ENCODE results near the gene SEMA5A.

The SEMA5A gene

DNA sequence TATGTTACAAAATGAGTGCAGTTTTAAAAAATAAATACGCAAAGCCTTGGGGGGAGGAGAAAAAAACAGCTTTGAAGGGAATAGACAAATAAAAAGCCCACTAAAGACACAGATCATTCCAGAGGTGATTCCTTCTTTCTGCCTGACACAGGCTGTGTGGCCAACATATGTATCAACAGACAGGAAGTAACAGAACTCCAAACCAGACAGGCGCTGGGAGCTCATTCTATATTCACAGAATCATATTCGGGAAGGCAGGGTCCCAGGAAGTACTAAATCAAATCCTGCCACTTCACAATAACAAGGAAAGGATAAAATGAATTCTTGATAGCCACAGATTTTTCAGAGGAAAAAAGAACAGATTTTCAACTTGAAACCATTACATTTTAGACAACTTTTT lies 62.1 kb downstream of the SEMA5A start:
- peak; percentile 42 for DNase-seq (ENCODE audit: low read depth)
- TF ChIP-seq, protein P1, sequence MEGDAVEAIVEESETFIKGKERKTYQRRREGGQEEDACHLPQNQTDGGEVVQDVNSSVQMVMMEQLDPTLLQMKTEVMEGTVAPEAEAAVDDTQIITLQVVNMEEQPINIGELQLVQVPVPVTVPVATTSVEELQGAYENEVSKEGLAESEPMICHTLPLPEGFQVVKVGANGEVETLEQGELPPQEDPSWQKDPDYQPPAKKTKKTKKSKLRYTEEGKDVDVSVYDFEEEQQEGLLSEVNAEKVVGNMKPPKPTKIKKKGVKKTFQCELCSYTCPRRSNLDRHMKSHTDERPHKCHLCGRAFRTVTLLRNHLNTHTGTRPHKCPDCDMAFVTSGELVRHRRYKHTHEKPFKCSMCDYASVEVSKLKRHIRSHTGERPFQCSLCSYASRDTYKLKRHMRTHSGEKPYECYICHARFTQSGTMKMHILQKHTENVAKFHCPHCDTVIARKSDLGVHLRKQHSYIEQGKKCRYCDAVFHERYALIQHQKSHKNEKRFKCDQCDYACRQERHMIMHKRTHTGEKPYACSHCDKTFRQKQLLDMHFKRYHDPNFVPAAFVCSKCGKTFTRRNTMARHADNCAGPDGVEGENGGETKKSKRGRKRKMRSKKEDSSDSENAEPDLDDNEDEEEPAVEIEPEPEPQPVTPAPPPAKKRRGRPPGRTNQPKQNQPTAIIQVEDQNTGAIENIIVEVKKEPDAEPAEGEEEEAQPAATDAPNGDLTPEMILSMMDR (conservative IDR thresholded peaks at IDR 0.05; ENCODE audit: low read depth, low read length): no peak
- H3K4me3 ChIP-seq (ENCODE audit: low read depth, low read length): no peak overlapping the region

DNA sequence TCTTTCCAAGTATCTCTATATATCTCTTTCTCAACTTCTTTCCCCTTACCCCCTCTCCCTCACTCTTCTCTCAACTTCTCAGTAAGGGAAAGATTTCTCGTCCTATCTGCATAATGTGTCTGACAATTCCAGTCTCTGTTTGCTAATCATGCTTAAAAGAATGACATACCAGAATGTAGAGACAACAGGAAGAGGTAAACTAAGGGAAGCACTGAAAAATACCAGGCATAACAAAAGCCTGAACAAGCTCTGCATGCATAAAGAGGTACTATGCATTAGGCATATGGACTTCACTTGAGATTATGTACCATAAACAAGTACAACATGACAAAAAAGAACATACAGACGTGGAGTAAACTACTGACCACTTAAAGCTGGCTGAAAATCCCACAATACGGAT lies 62.6 kb downstream of the SEMA5A start:
- no peak overlapping the region for H3K4me3 ChIP-seq (ENCODE audit: low read depth, low read length)
- DNase-seq (ENCODE audit: low read depth): peak; percentile 58
- TF ChIP-seq, protein P1 (conservative IDR thresholded peaks at IDR 0.05; ENCODE audit: low read depth, low read length): no peak

- no peak for DNase-seq (ENCODE audit: low read depth)
- no peak overlapping the region for H3K4me3 ChIP-seq (ENCODE audit: low read depth, low read length)
- TF ChIP-seq, protein P1 (conservative IDR thresholded peaks at IDR 0.05; ENCODE audit: low read depth, low read length): no peak
Observed at GRCh38 chr5:9482381-9482780, 63.5 kb downstream of the SEMA5A start.

GRCh38 chr5:9480499-9480898 lies 65.4 kb downstream of the SEMA5A start:
- TF ChIP-seq, protein P1 (conservative IDR thresholded peaks at IDR 0.05; ENCODE audit: low read depth, low read length): no peak
- no peak overlapping the region for H3K4me3 ChIP-seq (ENCODE audit: low read depth, low read length)
- DNase-seq (ENCODE audit: low read depth): no peak

- TF ChIP-seq, protein P1 (conservative IDR thresholded peaks at IDR 0.05; ENCODE audit: low read depth, low read length): no peak
- no peak overlapping the region for H3K4me3 ChIP-seq (ENCODE audit: low read depth, low read length)
- no peak for DNase-seq (ENCODE audit: low read depth)
Observed at GRCh38 chr5:9479990-9480389, 65.9 kb downstream of the SEMA5A start.

GRCh38 chr5:9479361-9479760 lies 66.5 kb downstream of the SEMA5A start:
- DNase-seq (ENCODE audit: low read depth): peak; percentile 30
- TF ChIP-seq, protein P1 (conservative IDR thresholded peaks at IDR 0.05; ENCODE audit: low read depth, low read length): no peak
- H3K4me3 ChIP-seq (ENCODE audit: low read depth, low read length): no peak overlapping the region

DNA sequence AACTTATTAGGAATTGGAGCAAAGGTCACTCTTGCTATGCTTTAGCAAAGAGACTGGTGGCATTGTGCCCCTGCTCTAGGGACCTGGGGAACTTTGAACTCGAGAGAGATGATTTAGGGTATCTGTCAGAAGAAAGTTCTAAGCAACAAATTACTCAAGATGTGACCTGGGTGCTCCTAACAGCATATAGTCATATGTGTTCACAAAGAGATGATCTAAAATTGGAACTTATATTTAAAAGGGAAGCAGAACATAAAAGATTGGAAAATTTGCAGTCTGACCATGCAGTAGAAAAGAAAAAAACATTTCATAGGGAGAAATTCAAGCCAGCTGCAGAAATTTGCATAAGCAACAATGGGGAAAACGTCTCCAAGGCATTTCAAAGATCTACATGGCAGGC lies 68.3 kb downstream of the SEMA5A start:
- no peak overlapping the region for H3K4me3 ChIP-seq (ENCODE audit: low read depth, low read length)
- no peak for DNase-seq (ENCODE audit: low read depth)
- TF ChIP-seq, protein P1 (conservative IDR thresholded peaks at IDR 0.05; ENCODE audit: low read depth, low read length): no peak

Data from choroid plexus epithelial cell (primary cell).